Parathyroid adenoma (tissue), 2 donors: ENCODE data around the gene DDN.
A peak's percentile ranks its signal among the peaks of the same experiment; 100 is the strongest.

ENCODE experiments used
- H2AFZ ChIP-seq: fragments of 300-600 bp; sonication (generic); one replicate; pipeline ENCODE4 v1.7.0; 2017; ENCODE audit warnings: antibody characterized with exemption, mild to moderate bottlenecking
- H3K27ac ChIP-seq: fragments of 300-600 bp; sonication (generic); one replicate; pipeline ENCODE4 v1.7.0; 2017
- H3K27me3 ChIP-seq: fragments of 300-600 bp; sonication (generic); one replicate; pipeline ENCODE4 v1.7.0; 2017; ENCODE audit warnings: low read length; ENCODE audit not compliant: control insufficient read depth, insufficient read depth
- H3K36me3 ChIP-seq: fragments of 300-600 bp; sonication (generic); one replicate; pipeline ENCODE4 v1.7.0; 2017; ENCODE audit warnings: low read length; ENCODE audit not compliant: control insufficient read depth, insufficient read depth
- H3K4me1 ChIP-seq: fragments of 300-600 bp; sonication (generic); one replicate; pipeline ENCODE4 v1.7.0; 2017; ENCODE audit warnings: control low read depth
- H3K4me2 ChIP-seq: fragments of 300-600 bp; sonication (generic); one replicate; pipeline ENCODE4 v1.7.0; 2017; ENCODE audit warnings: low read length
- H3K4me3 ChIP-seq: fragments of 300-600 bp; sonication (generic); one replicate; pipeline ENCODE4 v1.7.0; 2017; ENCODE audit warnings: low read depth, low read length
- H3K79me2 ChIP-seq: fragments of 300-600 bp; sonication (generic); one replicate; pipeline ENCODE4 v1.7.0; 2017; ENCODE audit warnings: control low read depth
- H3K9ac ChIP-seq: fragments of 300-600 bp; sonication (generic); one replicate; pipeline ENCODE4 v1.7.0; 2017; ENCODE audit warnings: mild to moderate bottlenecking
- H3K9me3 ChIP-seq: fragments of 300-600 bp; sonication (generic); one replicate; pipeline ENCODE4 v1.7.0; 2017; ENCODE audit warnings: low read length; ENCODE audit not compliant: control insufficient read depth
- TF ChIP-seq, protein P1 (sequence below): fragments of 300-600 bp; sonication (generic); IDR thresholded peaks from one replicate; pipeline ENCODE4 v1.7.0; 2017; ENCODE audit warnings: antibody characterized with exemption, mild to moderate bottlenecking
- donor health status: primary hyperparathyroidism.

DDN gene

GRCh38 chr12:48999371-49000131 lies at the start of gene DDN:
DDN (minus strand) TSS chr12:48999375; CDS start chr12:48999287, 88 bp downstream.
- Histone ChIP-seq H3K36me3 (no peaks in the 10 kb centered on the region), H3K79me2 (no peaks in the 10 kb centered on the region), H3K4me2 (peak within 1 kb of the TSS; percentile 80), H3K4me3 (peak within 1 kb of the TSS; percentile 46), H3K27ac (no peak within 1 kb of the TSS), H3K27me3 (no peaks in the 10 kb centered on the region), H3K4me1 (peaks cover 8% of the 10 kb centered on the region), H2AFZ (peak within 1 kb of the TSS; percentile 63), H3K9ac (no peak within 1 kb of the TSS), H3K9me3 (no peaks in the 10 kb centered on the region)
- TF ChIP-seq, protein P1, sequence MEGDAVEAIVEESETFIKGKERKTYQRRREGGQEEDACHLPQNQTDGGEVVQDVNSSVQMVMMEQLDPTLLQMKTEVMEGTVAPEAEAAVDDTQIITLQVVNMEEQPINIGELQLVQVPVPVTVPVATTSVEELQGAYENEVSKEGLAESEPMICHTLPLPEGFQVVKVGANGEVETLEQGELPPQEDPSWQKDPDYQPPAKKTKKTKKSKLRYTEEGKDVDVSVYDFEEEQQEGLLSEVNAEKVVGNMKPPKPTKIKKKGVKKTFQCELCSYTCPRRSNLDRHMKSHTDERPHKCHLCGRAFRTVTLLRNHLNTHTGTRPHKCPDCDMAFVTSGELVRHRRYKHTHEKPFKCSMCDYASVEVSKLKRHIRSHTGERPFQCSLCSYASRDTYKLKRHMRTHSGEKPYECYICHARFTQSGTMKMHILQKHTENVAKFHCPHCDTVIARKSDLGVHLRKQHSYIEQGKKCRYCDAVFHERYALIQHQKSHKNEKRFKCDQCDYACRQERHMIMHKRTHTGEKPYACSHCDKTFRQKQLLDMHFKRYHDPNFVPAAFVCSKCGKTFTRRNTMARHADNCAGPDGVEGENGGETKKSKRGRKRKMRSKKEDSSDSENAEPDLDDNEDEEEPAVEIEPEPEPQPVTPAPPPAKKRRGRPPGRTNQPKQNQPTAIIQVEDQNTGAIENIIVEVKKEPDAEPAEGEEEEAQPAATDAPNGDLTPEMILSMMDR: no peak

DNA sequence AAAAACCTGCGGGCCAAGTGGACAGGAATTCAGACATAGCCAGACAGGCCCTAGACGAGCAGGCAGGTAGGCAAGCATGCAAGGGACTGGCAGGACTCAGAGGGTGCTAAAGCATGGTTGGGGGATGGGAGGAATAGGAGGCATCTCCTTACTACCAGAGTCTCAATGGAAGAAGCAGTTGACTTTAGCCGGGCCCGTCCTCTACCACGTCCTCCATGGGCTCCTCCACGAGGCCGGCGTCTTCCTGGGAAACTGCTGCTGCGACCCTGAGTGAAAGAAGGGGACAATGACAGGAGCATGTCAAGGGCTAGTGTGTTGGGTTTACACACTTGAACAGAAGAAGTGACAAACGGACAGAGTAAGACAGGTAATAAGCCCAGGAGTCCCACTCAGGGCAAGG lies 49.8 kb upstream of the DDN start:
- H3K79me2 ChIP-seq: peaks cover 10% of the 10 kb centered on the region
- H3K36me3 ChIP-seq: no peaks in the 10 kb centered on the region

GRCh38 chr12:49046129-49046895 lies 47.1 kb upstream of the DDN start:
- H3K4me1 ChIP-seq: no peaks in the 10 kb centered on the region
- H3K79me2 ChIP-seq: peaks cover 9% of the 10 kb centered on the region
- no peak overlapping the region for H3K4me3 ChIP-seq
- TF ChIP-seq, protein P1: no peak
- H3K9me3 ChIP-seq: no peaks in the 10 kb centered on the region
- no peaks in the 10 kb centered on the region for H3K36me3 ChIP-seq
- H3K27ac ChIP-seq: no peak overlapping the region
- no peaks in the 10 kb centered on the region for H3K27me3 ChIP-seq
- H3K4me2 ChIP-seq: no peak overlapping the region
- H2AFZ ChIP-seq: no peak overlapping the region
- no peak overlapping the region for H3K9ac ChIP-seq

More for the DNA sequence above, 49.8 kb upstream of the DDN start:
- H2AFZ ChIP-seq: no peak overlapping the region
- TF ChIP-seq, protein P1: no peak
- no peak overlapping the region for H3K4me2 ChIP-seq
- H3K4me3 ChIP-seq: no peak overlapping the region
- H3K27me3 ChIP-seq: no peaks in the 10 kb centered on the region
- H3K27ac ChIP-seq: no peak overlapping the region
- H3K4me1 ChIP-seq: no peaks in the 10 kb centered on the region
- H3K9ac ChIP-seq: no peak overlapping the region
- no peaks in the 10 kb centered on the region for H3K9me3 ChIP-seq

GRCh38 chr12:49044660-49045059 lies 45.5 kb upstream of the DDN start:
- Histone ChIP-seq H2AFZ (no peak overlapping the region), H3K27me3 (no peaks in the 10 kb centered on the region), H3K4me2 (no peak overlapping the region), H3K9me3 (no peaks in the 10 kb centered on the region), H3K27ac (no peak overlapping the region), H3K9ac (no peak overlapping the region), H3K4me1 (no peaks in the 10 kb centered on the region), H3K79me2 (peaks cover 6% of the 10 kb centered on the region), H3K36me3 (no peaks in the 10 kb centered on the region), H3K4me3 (no peak overlapping the region)
- TF ChIP-seq, protein P1: no peak
